AG08395 (cell line): Measurements from ENCODE around the gene ADCY5.

Experiments
- DNase-seq: peaks from one replicate; pipeline ENCODE4 v3.0.0; 2012; ENCODE audit warnings: mixed read lengths, low spot score

The ADCY5 gene

DNA sequence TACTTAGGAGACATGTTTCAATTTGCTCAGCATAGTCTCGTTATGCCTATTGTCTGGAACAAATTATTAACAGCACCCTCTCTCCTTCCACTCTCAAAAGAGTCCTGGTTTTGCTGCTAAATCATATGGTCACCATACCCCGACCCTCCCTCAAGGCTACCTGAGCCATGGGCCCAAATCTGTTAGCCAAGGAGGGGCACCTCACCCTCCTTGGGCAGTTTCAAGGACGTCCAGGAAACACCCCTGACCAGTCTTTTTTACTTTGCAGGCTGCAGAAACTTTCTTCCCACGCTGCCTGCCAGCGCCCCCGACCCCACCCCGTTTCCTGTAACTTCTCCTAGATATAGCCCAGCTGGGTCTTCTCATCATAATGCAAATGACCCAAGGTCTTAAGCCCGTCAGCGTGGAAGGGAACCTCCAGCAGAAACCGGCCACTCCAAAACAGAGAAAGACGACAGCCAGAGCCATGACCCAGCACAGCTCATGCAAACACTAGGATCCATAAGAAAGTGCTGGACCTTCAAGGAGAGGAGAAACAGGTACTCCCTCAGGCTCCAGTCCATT lies 62.3 kb downstream of the ADCY5 start:
- no peak for DNase-seq

DNA sequence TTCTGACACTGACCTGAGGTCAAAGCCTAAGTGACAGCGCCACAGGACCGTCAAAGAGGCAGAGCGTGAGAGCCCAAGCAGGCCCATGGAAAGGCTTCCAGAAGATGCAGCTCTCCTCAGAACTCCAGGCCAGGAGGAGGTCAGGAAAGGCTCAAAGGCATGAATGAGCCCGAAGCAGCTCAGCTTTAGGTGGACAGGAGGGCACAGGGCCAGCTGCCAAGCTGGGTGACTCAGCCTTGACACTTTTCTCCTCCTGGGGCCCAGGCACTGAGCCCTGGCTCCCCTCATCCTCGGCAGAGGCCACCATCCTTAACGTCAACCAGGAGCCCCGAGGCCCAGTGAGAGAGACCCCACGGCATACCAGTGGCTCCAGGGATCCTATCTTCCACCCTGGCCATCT lies 62.9 kb downstream of the ADCY5 start:
- DNase-seq, result peak; percentile 42

DNA sequence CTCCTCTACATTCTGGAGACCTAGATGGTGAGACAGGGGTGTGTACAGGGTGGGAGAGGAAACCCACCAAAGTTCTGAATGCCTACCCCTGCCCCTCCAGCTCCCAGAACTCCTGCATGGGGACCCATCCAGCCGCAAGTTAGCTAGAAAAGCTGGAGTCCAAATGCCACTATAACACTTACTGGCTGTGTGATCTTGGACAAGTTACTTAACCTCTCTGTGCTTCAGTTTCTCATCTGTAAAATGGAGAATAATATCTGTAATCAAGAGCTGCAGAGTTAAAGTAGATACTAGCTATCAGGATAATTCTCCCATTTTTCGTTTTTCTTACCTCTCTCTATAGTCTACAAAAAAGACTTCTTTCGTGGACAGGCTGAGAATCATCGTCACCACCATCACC lies 63.4 kb downstream of the ADCY5 start:
- DNase-seq, result no peak

DNA sequence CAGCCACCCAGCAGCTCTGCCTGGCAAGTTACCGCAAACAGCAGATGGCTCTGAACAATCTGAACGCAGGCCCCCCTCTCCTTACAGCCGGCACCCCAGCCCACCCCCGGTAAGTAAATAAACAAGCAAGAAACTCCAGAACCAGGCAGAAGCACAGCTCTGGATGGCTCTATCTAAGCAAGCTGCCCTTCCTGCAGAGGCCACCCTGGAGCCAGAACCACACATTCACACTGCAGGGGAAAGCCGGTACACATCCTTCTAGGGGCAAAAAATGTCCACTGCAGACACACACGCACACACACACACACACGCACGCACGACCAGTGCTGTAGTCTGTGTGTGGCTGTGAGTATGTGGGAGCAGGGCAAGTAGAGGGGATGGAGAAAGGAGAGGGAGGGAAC lies 63.9 kb downstream of the ADCY5 start:
- no peak for DNase-seq

DNA sequence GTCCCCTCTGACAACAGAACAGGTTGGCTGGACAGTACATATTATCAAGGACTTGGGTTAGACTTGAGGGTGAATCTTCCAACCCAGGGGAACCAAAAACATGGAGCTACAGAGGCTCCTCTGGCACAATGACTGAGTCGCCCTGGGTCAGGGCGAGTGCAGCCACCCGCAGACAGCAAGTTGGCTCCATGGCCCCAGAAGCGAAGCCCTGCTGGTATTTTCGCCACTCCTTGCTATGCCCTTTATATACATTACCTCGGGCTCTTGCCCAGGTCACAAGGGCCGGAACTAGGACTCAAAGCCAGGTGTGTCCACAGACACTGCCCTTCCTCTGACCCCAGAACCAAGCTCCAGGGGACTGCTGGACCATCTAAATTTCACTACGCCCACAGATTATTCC lies 64.6 kb downstream of the ADCY5 start:
- DNase-seq, result no peak

DNA sequence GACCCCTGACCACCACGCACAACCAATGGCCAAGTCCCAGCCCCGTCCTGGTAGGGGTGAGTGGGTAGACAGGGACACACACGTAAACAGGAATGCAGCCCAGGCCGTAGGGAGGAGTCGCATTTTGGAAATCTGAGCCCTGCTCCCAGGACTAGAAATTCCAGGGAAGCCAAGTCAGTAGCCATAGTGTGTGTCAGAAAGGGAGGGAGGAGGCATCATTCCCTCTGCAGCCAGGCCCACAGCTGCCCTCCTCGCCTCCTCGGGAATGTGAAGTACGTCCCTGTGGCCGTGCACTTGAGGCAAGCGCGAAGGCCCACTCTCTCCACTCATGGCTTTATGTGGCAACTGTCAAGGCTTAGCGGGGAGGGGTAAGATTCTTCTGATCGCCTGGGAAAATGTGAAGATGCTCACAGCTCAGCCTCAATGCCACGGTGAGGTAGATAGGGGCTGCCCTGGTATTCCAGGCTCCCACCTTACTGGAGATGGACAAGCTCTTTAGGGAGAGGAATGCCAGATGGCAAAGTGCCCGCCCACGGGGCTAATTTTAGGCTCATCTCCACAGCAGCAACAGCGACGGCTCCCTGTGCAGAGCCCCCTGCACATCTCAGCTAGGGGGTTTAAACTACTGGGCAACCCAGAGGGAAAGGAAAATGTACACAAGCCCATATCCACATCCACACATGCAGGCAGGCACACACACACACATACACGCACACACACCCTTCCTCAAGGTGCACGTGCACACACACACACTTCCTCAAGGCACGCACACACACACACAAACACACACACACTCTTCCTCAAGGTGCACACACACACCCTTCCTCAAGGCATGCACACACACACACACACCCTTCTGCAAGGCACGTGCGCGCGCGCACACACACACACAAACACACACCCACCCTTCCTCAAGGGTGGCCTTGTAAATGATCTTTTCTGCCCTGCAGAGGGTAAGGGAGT lies 65.5 kb downstream of the ADCY5 start:
- peak; percentile 35 for DNase-seq

DNA sequence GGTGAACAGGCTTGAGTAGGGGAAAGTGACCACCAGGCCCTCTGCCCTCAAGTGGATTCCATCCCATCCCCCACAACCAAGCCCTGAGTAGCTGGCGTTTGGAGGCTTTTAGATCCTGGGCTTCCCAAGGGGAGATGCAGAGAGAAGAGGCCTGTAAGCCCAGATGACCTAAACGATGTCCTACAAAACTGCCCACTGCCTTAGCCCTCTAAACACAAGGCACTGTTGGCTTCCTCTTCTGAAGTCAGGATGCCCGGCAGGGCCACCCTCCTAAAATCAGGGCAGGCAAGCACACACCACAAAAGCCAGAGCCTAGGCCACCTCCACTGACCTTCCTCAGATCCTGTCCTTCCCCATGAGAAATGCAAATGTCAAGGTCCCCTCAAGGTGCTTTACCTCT lies 68.6 kb downstream of the ADCY5 start:
- no peak for DNase-seq

DNA sequence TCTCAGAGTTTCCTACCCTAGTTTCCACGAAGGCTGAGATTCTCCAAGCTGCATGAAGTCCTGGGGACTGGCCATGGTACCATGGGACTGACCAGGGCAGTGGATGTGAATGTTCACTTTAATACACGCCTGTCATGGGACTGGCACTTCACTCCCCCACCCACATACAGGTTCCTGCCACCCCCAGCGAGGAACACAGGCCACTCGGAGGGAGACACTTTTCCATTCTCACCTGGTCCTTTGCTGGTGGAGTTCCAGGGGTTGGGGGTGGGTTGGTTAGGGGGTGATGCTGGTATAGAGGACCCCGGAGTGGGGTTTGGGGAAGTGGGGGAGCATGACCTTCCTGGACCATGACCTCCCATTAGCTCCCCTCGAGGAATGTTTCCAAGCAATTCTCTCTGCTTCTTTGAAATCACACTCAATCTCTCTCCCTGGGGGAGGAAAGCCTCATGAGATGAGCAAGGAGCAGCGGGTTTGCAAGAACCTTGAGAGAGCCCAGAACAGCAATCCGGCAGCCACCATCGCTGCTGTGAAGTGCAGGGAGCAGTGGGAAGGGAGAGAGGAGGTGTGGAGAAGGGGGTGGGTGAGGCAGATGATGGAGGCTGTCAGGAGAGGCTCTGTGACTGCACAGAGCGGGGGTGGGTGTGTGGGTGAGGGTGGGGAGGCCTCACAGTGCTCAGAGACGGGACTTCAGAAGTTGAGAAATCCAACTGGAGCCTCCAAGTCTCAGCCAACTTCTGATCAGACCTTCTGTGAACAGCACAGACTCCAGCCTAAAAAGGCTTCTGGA lies 69.7 kb downstream of the ADCY5 start:
- no peak for DNase-seq

DNA sequence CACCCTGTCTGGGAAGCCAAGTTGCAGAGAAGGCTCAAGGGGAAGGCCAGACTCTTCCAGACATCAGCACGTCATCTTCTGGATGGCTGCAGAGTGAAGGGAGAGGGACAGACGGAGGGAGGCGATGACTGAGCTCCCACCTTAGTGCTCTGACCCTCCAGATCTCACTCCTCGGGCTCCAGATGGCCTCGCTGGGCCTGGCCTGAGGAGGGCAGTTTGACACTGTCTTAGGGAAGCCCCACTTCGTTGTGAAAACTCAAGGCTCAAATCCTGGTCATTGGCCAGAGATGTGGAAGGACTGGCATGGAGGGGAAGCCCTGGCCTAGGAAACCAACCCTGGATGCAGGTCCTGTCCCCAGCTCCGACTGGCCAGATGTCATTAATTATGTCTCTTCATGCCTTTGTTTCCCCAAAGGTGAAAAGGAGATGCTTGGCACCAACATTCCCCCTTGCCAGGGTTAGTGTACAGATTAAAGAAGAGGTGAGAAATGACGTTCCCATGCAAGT lies 70.4 kb downstream of the ADCY5 start:
- no peak for DNase-seq

DNA sequence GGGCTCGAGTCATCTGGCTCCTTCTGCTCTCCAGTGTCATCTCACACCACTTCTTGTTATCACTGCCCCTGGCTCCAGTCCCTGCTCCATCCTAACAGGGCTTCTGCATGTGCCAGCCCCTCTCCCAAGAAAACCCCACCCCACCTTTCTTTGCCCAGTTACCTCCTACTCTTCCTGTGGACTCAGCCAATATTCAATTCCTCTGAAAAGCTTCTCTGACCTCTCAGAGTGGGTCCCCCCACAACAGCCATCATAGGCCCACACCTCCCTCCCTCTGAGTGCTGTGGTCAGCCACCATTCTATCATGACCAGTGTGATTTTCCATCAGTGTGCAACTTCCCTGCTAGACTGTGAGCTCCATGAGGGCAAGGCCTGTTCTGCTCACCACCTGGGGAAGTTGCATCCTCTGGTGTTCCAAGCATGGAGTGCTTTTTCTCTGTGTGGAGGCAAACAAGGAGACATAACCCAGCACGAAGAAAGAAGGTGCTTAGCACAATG lies 71.6 kb downstream of the ADCY5 start:
- DNase-seq, result no peak

DNA sequence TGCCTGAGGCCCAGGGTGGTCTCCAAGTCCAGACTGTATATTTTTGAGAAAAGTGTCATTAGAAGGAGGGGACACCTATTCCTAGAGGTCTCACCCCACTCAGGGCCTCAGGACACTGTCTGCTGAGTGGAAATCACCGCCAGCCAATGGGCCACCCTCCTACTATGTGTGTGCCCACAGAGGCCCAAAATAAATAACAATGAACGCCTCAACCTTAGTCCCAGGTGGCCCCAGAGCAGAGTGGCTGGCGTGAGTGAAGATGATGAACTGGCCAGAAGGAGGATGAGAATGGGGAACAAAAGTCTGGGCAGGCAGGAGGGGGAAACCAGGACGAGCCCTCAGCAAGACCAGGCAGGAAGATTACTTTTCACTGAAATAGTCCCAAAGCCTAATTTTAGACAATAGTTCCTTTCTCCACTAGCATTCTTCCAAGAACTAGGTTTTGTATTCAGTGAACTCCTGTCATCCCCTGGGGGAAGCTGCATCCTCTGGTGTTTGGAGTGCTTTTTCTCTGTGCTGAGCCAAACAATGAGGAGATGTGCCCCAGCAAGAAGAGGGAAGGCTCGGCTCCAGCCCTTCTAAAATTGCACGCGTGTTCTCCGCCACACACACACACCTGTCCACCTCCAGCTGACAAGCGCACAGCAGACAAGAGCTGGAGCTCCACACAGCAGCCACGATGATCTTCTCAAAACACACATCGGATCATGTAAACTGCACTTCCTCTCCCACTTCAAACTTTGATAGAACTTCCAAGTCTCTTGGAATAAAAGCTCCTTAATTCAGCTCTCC lies 72.2 kb downstream of the ADCY5 start:
- no peak for DNase-seq

DNA sequence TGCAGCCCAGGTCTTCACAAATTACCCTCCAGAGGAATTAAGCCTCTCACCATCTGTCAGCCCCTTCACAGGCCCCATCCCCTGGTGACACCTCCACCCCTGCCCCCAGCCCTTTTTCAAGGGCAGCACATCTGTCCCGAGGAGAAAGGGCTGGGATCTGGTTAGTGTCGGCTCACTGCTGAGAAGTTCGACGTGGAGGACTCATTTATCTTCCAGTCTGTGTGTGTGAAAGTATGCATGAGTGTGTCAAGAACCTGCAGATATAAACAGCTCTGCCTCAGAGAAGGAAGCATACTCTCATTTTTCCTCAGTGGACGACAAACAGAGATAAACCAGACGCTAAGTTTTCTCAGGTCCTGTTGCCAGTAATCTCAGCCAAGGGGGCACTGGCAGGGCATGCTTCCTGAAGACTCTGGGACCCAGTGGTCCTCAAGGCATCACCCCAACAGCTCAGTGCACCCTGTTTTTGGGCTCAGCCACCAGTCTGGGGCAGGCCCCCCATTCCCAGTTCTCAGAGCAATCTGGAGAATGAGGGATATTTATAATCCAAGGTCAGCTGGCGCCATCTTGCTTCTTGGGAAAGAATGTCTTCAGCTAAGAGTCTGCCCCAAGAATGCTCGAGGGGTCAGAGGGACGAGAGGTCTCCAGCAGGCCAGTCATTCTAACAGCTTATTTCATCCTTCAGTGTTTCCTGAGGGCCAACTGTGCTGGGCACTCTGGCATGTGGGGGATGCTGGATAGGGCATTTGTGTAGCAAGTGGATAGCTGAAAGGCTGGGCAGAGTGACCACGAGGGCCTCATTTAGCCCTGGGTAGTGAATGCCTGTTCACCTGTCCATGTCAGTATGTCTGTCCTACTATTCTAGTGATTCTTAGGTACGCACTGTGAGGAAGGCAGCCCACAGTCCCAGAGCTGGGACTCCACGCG lies 73.6 kb downstream of the ADCY5 start:
- DNase-seq, result no peak

DNA sequence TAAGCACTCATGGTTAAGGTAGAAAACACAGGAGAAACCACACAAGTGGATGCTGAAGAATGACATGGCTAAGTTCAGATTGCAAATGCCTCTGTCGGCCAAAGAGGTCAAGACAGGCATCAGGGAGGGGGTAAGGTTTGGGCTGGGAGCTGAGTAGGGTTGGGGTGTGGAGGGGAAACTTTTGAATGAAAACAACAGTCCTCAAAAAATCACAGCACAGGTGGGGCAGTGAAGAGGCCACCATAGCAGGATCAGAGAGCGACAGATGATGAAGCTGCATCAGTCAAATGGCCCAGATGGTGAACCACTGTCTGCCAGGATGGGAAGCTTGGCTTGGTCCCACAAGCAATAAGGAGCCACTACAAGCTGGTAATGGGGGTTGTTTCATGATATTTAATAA lies 74.9 kb downstream of the ADCY5 start:
- DNase-seq, result no peak

DNA sequence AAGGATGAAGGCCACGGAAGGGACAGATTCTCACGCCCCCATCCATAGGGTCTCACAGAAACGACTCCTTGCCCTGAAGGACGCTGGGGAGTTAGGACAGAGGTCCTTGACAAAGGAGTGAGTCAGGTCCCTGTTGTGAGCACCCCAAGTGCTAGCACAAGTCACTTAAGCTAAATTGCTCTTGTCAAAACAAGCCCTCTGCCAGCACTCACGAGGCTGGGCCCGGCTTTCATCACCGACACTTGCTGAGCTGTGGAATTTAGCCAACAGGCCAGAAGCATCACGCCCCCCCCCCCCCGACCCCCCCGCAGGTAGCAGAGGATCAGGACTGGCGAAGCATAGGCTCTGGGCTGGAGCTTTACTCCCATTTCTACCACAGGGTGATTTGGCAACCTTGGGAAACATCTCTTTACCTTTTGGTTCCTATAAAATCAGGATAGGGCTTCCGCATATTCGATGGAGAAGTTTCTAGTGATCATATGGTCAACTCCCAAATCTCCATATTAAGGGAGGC lies 75.4 kb downstream of the ADCY5 start:
- no peak for DNase-seq

DNA sequence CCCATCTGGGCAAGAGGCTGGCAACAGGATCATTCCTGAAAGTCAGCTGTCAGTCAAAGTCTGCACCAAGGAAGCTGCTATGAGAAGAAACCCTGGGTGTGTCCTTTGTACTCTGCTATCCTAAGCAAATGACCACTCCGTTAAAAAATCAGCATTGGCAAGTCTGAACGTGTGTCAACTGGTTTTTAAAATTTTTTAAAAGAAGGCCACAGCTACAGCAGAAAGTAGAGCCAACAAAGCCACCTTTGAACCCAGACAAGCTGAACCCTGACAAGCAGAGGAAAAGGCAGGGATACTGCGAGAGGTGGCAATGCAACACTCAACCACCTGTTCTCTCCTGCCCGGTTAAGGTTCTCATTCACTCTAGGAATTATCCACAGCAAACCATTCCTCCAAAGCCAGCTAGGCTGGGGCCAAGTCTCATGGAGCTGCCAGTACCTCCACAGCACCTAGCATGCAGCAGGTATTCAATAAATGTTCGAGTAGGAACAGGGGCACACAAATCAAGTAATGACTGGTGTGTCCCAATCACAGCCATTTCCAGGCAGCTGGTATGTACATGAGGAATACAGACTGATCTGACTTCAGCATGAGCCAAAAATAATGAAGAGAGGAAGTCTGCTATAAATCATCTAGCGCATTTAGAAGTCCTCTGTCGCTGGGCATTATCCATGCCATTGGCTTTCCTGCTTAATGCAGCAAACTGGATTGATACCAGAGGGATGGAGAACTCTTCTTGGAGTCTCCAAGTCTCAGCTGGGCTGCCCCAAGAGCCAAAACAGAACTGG lies 76.0 kb downstream of the ADCY5 start:
- DNase-seq, result no peak

DNA sequence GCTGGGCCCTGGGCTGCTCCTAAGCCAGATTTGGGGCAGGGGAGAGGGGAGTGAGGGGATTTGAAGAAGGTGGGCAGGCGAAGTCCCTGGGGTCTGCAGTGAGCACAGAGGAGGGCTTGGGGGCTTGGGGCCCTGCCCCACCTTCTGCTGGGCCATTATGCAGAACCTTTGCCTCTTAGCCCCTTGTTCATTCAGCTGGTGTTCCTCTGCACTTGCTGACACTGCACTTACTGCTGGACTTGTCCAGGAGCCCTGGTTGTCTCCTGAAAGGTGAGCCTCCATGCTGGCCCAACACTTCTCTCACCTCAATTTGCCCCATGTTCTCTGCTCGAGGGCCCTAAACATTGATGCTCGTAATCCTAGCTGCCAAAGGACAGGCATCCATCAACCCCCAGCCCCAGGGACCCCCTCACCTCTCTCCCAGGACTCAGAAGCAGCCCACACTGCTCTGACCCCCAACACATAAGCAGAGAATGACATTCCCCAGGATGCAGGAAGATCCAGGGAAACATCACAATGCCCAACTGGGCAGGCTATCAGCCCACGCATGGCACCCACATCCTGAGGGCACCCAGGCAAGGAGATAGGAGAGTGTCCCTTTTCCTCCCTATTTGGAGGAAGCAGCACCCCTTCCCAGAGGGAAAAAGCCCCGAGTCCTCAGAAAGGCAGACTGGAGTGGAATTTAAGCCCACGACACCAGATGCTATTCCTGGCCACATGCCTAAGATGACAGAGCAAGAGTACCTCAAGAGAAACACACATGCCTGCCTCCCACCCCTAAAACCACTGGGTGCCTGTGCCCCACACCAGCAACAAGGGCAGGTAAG lies 76.8 kb downstream of the ADCY5 start:
- DNase-seq, result no peak

DNA sequence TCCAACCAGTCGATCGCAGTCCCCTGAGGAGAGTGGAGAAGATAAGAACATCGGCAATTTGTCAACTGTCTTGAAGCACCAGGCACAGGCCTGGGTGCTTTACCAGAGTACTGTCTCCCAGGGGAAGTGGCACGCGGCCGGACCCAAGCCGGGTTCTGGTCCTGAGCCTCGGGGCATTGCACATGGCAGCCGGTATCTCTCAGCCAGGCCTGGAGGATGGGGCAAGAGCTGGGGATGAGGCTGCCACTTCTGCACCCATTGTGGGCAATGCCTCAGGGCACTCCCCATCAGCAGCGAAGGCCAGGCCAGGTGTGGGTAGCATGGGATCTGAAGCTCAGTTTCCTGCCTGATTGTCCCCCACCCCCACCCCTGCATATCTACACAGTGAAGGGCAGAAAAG lies 77.5 kb downstream of the ADCY5 start:
- DNase-seq, result no peak

DNA sequence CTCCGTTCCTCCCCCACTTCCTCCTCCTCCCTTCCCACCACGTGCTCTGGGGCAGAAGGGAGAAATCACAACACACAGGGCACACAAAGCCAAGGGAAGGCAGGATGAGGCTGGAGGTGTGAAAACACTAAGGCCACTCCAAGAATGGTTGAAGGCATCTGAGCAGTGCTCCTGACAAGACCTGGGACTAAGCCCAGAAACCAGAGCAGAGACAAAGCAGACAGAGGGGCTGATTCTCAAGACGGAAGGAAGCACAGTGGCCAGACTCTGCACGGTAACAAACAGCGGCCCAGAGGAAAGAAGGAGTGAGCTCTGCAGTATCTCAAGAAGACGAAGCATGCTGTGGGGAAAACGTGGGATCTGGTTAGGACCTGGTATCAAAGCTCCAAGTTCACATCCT lies 78.1 kb downstream of the ADCY5 start:
- no peak for DNase-seq

DNA sequence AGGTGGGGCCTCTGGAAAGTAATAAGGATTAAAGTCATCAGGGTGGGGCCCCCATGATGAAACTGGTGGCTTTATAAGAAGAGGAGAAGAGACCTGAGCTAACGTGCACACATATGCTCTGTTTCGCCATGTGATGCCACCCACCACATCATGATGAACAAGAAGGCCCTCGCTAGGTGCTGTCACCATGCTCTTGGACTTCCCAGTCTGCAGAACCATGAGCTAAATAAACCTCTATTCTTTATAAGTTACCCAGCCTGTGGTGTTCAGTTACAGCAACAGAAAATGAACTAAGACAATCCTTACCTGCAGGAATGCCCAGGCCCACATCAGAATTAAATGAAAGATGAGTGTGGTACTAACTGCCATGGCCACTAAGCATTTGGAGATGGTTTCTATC lies 79.8 kb downstream of the ADCY5 start:
- no peak for DNase-seq
